Retinal pigment epithelial cell (primary cell): ENCODE data around the gene INTS6L.

Experiments used
- DNase-seq: peaks from one replicate; pipeline ENCODE4 v3.0.0-alpha.2; 2010; ENCODE audit warnings: low read depth
- H3K4me3 ChIP-seq: 2 replicates; pipeline ENCODE4 v1.5.1; 2011; ENCODE audit warnings: mild to moderate bottlenecking, low read length, control low read depth, moderate library complexity
- TF ChIP-seq, protein P1 (sequence below): conservative IDR thresholded peaks from 2 replicates; pipeline ENCODE4 v1.5.1; 2011; ENCODE audit warnings: low read depth, low read length, control low read depth, inconsistent platforms

The INTS6L gene

DNA sequence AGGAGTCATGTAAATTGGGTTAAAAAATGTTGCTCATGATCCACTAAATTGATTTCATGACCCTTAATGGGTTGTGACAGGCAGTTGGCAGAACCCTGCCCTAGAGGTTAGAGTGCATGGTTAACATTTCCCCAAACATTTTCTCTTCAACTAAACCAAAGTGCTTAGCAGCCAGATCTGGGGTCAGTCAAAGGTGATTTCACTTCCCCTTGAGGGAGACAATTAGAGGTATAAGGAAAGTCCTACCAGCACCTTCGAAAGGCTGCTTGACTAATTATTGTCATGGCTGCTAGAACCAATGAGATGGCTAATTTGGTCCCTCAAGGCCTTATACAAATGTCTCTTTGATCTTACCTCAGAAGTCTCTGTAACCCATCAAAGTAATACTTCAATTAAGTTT is 30.9 kb upstream of the INTS6L start:
- TF ChIP-seq, protein P1, sequence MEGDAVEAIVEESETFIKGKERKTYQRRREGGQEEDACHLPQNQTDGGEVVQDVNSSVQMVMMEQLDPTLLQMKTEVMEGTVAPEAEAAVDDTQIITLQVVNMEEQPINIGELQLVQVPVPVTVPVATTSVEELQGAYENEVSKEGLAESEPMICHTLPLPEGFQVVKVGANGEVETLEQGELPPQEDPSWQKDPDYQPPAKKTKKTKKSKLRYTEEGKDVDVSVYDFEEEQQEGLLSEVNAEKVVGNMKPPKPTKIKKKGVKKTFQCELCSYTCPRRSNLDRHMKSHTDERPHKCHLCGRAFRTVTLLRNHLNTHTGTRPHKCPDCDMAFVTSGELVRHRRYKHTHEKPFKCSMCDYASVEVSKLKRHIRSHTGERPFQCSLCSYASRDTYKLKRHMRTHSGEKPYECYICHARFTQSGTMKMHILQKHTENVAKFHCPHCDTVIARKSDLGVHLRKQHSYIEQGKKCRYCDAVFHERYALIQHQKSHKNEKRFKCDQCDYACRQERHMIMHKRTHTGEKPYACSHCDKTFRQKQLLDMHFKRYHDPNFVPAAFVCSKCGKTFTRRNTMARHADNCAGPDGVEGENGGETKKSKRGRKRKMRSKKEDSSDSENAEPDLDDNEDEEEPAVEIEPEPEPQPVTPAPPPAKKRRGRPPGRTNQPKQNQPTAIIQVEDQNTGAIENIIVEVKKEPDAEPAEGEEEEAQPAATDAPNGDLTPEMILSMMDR: no peak
- no peak for DNase-seq
- no peak overlapping the region for H3K4me3 ChIP-seq

DNA sequence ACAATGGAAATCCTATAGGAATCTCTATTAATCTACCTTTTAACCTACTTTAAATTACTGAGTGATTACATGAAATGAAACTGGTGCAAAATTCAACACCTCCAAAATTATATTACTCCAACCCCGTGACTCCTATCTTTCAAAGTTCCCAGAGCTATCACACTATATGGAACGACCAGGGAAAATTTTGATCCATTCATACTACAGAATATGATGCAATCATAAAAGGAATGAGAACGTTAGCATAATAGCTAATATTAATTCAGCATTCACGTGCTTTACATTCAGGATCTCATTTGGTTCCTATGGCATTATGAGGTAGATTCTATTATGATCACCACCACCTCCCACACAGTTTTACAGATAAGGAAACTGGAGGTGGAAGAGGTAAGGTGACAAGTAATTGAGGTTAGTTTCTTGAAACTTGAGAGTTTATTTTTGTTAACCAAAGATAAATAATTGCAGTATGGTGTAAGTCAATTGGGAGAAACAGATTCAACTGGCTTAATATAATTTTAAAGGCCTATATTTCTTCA is 29.4 kb upstream of the INTS6L start:
- TF ChIP-seq, protein P1: no peak

DNA sequence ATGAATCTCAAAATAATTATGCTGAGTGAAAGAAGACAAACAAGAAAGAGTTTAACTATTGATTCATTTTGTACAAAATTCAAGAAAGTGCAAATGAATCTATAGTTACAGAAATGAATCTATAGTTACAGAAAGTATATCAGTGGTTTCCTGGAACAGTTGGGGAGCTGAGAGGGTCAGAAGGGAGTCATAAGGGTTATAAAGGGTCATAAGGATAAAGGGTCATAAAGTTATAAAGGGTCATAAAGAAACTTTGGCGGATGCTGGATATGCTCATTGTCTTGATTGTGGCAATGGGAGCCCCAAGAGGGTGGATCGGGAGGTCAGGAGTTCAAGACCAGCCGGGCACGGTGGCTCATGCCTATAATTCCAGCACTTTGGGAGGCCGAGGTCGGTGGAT is 26.0 kb upstream of the INTS6L start:
- TF ChIP-seq, protein P1: no peak
- DNase-seq: no peak
- H3K4me3 ChIP-seq: no peak overlapping the region

More for the DNA sequence above, 29.4 kb upstream of the INTS6L start:
- H3K4me3 ChIP-seq: no peak overlapping the region
- no peak for DNase-seq

DNA sequence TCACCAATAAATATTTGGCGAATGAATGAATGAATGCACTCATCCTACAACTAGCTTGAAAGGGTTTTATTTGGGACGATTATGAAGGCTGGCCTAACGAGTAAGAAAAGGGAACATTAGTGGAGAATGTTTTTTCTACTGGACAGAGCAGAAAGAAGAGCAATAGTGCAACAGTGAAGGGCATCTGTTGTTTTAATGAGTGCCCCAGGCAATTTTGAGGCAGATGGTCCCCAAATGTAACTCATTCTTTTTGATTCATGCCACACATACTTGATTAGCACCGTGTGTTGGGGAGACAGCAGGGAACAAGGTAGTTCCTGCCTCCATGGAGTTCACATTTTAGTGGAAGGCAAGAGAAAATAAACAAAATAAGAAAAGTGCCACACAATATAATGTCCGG is 22.7 kb upstream of the INTS6L start:
- no peak for DNase-seq
- no peak overlapping the region for H3K4me3 ChIP-seq
- TF ChIP-seq, protein P1: no peak

DNA sequence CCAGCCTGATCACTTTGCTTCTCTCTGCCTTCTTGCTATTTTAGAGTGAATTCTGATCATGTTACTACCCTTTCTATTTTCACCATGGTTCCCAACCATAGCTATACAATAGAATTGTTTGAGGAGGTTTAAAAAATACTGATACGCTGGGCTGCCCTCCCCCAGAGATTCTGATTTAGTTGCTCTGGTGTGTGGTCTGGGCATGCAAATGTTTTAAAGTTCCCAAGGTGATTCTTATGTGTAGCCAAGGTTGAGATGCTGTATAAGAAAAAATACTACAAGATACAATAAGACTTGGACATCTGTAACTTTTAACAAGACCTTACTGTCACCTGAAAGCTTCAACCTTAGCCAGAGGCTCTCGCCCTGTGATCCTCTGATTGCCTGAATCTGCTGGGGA is 22.2 kb upstream of the INTS6L start:
- no peak overlapping the region for H3K4me3 ChIP-seq
- no peak for DNase-seq
- TF ChIP-seq, protein P1: no peak

DNA sequence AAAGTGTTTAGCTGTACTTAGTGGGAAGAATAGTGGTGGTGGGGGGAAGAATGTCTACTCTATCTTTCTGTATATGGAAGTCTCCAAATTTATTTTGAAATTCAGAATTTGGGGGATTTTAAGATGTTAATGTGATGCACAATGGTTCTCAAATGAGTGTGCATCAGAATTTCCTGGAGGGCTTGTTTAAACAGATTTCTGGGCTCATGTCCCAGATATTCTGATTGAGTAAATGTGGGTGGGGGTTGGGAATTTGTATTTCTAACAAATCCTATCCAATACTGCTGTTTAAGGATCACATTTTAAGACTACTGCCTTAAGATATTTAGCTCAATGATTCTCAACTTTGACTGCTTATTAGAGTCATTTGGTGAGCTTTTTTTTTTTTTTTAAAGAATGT is 15.1 kb upstream of the INTS6L start:
- TF ChIP-seq, protein P1: no peak
- DNase-seq: no peak
- H3K4me3 ChIP-seq: no peak overlapping the region

DNA sequence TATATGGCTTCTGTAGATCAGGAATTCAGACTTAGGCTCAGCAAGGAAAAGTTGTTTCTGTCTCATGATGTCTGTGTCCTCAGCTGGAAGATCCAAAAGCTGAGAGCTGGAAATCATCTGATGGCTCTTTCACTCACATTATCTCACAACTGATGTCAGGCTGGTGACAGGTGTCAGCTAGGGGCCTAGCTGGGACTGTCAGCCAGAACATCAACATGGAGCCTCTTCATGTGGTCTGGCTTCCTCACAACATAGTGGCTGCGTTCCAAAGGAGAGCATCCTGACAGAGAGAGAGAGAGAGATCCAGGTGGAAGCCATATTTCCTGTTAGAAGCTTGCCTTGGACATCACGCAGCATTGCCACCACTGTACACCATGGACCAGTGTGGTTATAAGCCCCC is 10.6 kb upstream of the INTS6L start:
- TF ChIP-seq, protein P1: no peak
- no peak for DNase-seq
- H3K4me3 ChIP-seq: no peak overlapping the region
